Neural progenitor cell (in vitro differentiated cells): Measurements from ENCODE around the gene WFDC2. TPM values are rescaled to one million over a fixed set of nuclear protein-coding genes. Genes with fewer than 3 reads are reported as not detected.

Experiments used
- DNase-seq: peaks from one replicate; pipeline ENCODE4 v3.0.0-alpha.2; 2016; ENCODE audit warnings: low spot score
- H2AFZ ChIP-seq: fragments of 200-600 bp; sonication (generic); replicated peaks from 2 replicates; pipeline ENCODE4 v1.6.1; 2016; ENCODE audit warnings: antibody characterized with exemption
- H3F3A ChIP-seq: fragments of 200-600 bp; sonication (generic); 2 replicates; pipeline ENCODE4 v1.6.1; 2016; ENCODE audit warnings: antibody characterized with exemption, low read depth
- H3K27ac ChIP-seq: fragments of 200-600 bp; sonication (generic); 2 replicates; pipeline ENCODE4 v1.5.1; 2016; ENCODE audit warnings: mild to moderate bottlenecking
- H3K27me3 ChIP-seq: fragments of 200-600 bp; sonication (generic); 2 replicates; pipeline ENCODE4 v1.6.1; 2016; ENCODE audit warnings: mild to moderate bottlenecking, moderate library complexity
- H3K36me3 ChIP-seq: fragments of 200-600 bp; sonication (generic); 2 replicates; pipeline ENCODE4 v1.5.1; 2016
- H3K4me1 ChIP-seq: fragments of 200-600 bp; sonication (generic); 2 replicates; pipeline ENCODE4 v1.6.1; 2016; ENCODE audit warnings: mixed run types
- H3K4me2 ChIP-seq: fragments of 200-600 bp; sonication (generic); 2 replicates; pipeline ENCODE4 v1.6.1; 2016
- H3K4me3 ChIP-seq: fragments of 200-600 bp; sonication (generic); 2 replicates; pipeline ENCODE4 v1.5.1; 2016
- H3K79me2 ChIP-seq: fragments of 200-600 bp; sonication (generic); 2 replicates; pipeline ENCODE4 v1.6.1; 2016; ENCODE audit warnings: low read depth
- H3K9ac ChIP-seq: fragments of 200-600 bp; sonication (generic); 2 replicates; pipeline ENCODE4 v1.6.1; 2016
- H3K9me3 ChIP-seq: fragments of 200-600 bp; sonication (generic); 2 replicates; pipeline ENCODE4 v1.5.1; 2016; ENCODE audit warnings: low read depth
- H4K20me1 ChIP-seq: fragments of 200-600 bp; sonication (generic); 2 replicates; pipeline ENCODE4 v1.6.1; 2016; ENCODE audit warnings: low read depth
- H3K27ac Mint-ChIP-seq: 3 replicates; pipeline ENCODE4 v1.8.0; 2021; ENCODE audit warnings: mixed read lengths
- H3K27me3 Mint-ChIP-seq: 2 replicates; pipeline ENCODE4 v1.8.0; 2022; ENCODE audit warnings: low read depth, mild to moderate bottlenecking, inconsistent platforms, moderate library complexity, mixed read lengths; ENCODE audit not compliant: insufficient read depth
- H3K36me3 Mint-ChIP-seq: 3 replicates; pipeline ENCODE4 v1.8.0; 2021; ENCODE audit warnings: mixed read lengths
- H3K4me1 Mint-ChIP-seq: 3 replicates; pipeline ENCODE4 v1.8.0; 2021; ENCODE audit warnings: mixed read lengths
- H3K4me3 Mint-ChIP-seq: 3 replicates; pipeline ENCODE4 v1.8.0; 2021; ENCODE audit warnings: mild to moderate bottlenecking, moderate library complexity, mixed read lengths
- H3K9me3 Mint-ChIP-seq: 3 replicates; pipeline ENCODE4 v1.8.0; 2020; ENCODE audit warnings: mixed read lengths
- CTCF ChIP-seq: fragments of 200-600 bp; sonication (generic); IDR thresholded peaks from 2 replicates; pipeline ENCODE4 v1.5.1; 2017; ENCODE audit warnings: antibody characterized with exemption, mild to moderate bottlenecking
- EZH2 ChIP-seq: fragments of 200-600 bp; sonication (generic); IDR thresholded peaks from 2 replicates; pipeline ENCODE4 v1.6.1; 2017; ENCODE audit warnings: antibody characterized with exemption, mild to moderate bottlenecking, moderate library complexity
- EZH2phosphoT487 ChIP-seq: fragments of 200-600 bp; sonication (generic); IDR thresholded peaks from 2 replicates; pipeline ENCODE4 v1.6.1; 2017; ENCODE audit warnings: antibody characterized with exemption
- total RNA-seq: library from RNA; depleted of rRNA; stranded (reverse); fragments of >200 nt; gene quantifications from 2 replicates; pipeline ENCODE4 v1.2.3, GENCODE V29; 2015; ENCODE audit warnings: low replicate concordance

Gene WFDC2
- total RNA-seq, 1 donor from 2014 or later: 2.7 TPM

GRCh38 chr20:45497971-45498494 is 28.5 kb downstream of the WFDC2 start:
- Mint-ChIP-seq H3K27me3 (no peaks in the 10 kb centered on the region), H3K9me3 (no peaks in the 10 kb centered on the region), H3K4me1 (no peaks in the 10 kb centered on the region), H3K4me3 (no peak overlapping the region), H3K27ac (no peak overlapping the region), H3K36me3 (no peaks in the 10 kb centered on the region)
- no peaks in the 10 kb centered on the region for H3K9me3 ChIP-seq
- H3K27me3 ChIP-seq: no peaks in the 10 kb centered on the region
- no peak overlapping the region for H3K4me2 ChIP-seq
- DNase-seq: peak; percentile 12
- H3F3A ChIP-seq: no peaks in the 10 kb centered on the region
- H3K79me2 ChIP-seq: no peaks in the 10 kb centered on the region
- no peak overlapping the region for H3K27ac ChIP-seq
- TF ChIP-seq EZH2phosphoT487 (no peak), CTCF (no peak), EZH2 (no peak)
- no peaks in the 10 kb centered on the region for H4K20me1 ChIP-seq
- no peaks in the 10 kb centered on the region for H3K4me1 ChIP-seq
- no peak overlapping the region for H2AFZ ChIP-seq
- H3K9ac ChIP-seq: no peak overlapping the region
- H3K36me3 ChIP-seq: no peaks in the 10 kb centered on the region
- no peak overlapping the region for H3K4me3 ChIP-seq

GRCh38 chr20:45500022-45500421 is 30.5 kb downstream of the WFDC2 start:
- H3K4me2 ChIP-seq: no peak overlapping the region
- Mint-ChIP-seq H3K27me3 (no peaks in the 10 kb centered on the region), H3K4me3 (no peak overlapping the region), H3K36me3 (no peaks in the 10 kb centered on the region), H3K4me1 (no peaks in the 10 kb centered on the region), H3K9me3 (no peaks in the 10 kb centered on the region), H3K27ac (no peak overlapping the region)
- TF ChIP-seq EZH2phosphoT487 (no peak), EZH2 (no peak), CTCF (no peak)
- no peak overlapping the region for H2AFZ ChIP-seq
- no peaks in the 10 kb centered on the region for H3K36me3 ChIP-seq
- no peaks in the 10 kb centered on the region for H3K79me2 ChIP-seq
- no peak overlapping the region for H3K27ac ChIP-seq
- no peak overlapping the region for H3K4me3 ChIP-seq
- H3K27me3 ChIP-seq: no peaks in the 10 kb centered on the region
- no peak overlapping the region for H3K9ac ChIP-seq
- no peaks in the 10 kb centered on the region for H3F3A ChIP-seq
- no peak for DNase-seq
- H3K9me3 ChIP-seq: no peaks in the 10 kb centered on the region
- no peaks in the 10 kb centered on the region for H4K20me1 ChIP-seq
- H3K4me1 ChIP-seq: no peaks in the 10 kb centered on the region

DNA sequence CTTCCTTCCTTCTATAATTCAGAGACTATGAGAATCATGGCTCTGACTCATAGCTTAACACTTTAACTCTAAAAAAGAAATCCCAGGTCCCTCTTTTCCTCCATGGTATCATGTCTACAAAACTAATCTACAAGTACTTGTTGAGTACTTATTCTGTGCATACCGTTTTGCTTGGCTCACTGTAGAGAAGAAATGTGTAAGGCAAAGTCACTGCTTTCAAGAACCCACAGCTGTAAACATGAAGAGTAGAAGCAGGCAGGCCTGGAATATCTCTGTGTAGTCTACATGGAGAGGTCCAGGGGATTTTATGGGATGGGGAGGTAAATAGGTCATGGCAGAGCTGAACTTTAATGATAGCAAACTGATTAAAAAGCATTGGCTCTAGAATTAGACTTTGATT is 32.0 kb downstream of the WFDC2 start:
- Mint-ChIP-seq H3K36me3 (no peaks in the 10 kb centered on the region), H3K9me3 (no peaks in the 10 kb centered on the region), H3K4me1 (no peaks in the 10 kb centered on the region), H3K27ac (no peak overlapping the region), H3K27me3 (no peaks in the 10 kb centered on the region), H3K4me3 (no peak overlapping the region)
- Histone ChIP-seq H3K9me3 (no peaks in the 10 kb centered on the region), H3K4me1 (no peaks in the 10 kb centered on the region), H3K27ac (no peak overlapping the region), H3K79me2 (no peaks in the 10 kb centered on the region), H3K9ac (no peak overlapping the region), H3K4me3 (no peak overlapping the region), H3K27me3 (no peaks in the 10 kb centered on the region), H3K36me3 (no peaks in the 10 kb centered on the region), H2AFZ (no peak overlapping the region), H3F3A (no peaks in the 10 kb centered on the region), H3K4me2 (no peak overlapping the region), H4K20me1 (no peaks in the 10 kb centered on the region)
- DNase-seq: no peak
- TF ChIP-seq EZH2 (no peak), CTCF (no peak), EZH2phosphoT487 (no peak)
